HG02623 (cell line): Measurements from ENCODE around the gene KCNH4.
"Not testable (repeated sequence)": the region's sequence is repeated elsewhere in the genome, so short reads cannot be mapped to it uniquely, and the experiment has no call there.

ENCODE experiments used
- ATAC-seq: cut with Tn5 transposase; IDR thresholded peaks from one replicate; pipeline ENCODE4 v1.9.1; 2021; ENCODE audit warnings: moderate library complexity; ENCODE audit not compliant: unreplicated experiment

Gene KCNH4

DNA sequence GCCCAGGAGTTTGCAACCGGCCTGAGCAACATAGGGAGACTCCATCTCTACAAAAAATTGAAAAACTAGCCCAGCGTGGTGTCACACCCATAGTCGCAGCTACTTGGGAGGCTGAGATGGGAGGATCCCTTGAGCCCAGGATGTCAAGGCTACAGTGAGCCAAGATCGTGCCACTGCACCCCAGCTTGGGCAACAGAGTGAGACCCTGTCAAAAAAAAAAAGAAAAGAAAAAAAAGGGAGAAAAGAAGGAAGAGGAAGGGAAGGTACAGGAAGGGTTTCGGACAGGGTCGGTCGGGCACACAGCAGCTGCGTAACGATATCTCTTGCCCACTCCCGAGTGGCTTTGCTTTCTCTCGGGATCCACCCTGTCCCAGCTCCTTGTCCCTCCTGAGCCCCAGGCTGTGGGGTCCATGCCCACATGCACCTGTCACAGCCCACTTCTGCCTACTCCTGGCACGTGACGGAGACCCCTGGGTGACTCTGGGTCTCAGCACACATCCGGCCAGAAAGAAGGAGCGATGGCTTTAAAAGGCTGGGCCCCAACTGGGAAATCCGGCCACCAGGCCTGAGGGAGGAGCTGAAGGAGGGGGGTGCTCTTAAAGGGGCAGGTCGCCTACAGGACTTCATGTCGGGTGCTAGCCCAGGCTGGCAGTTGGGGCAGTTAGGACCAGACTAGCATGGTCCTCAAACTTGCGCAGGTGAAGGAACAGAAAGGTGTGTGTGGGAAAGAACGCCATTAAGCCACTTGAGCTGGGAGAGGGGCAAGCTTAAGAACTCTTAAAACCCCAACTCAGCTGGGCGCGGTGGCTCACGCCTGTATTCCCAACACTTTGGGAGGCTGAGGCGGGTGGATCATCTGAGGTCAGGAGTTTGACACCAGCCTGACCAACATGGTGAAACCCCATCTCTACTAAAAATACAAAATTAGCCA is 13.3 kb upstream of the KCNH4 start, which contains the start of gene GHDC:
GHDC (minus strand) TSS at position 526 of the 931 bp plus-strand sequence. CDS start 913 bp downstream, outside the sequence.
- peak; percentile 86 for ATAC-seq

DNA sequence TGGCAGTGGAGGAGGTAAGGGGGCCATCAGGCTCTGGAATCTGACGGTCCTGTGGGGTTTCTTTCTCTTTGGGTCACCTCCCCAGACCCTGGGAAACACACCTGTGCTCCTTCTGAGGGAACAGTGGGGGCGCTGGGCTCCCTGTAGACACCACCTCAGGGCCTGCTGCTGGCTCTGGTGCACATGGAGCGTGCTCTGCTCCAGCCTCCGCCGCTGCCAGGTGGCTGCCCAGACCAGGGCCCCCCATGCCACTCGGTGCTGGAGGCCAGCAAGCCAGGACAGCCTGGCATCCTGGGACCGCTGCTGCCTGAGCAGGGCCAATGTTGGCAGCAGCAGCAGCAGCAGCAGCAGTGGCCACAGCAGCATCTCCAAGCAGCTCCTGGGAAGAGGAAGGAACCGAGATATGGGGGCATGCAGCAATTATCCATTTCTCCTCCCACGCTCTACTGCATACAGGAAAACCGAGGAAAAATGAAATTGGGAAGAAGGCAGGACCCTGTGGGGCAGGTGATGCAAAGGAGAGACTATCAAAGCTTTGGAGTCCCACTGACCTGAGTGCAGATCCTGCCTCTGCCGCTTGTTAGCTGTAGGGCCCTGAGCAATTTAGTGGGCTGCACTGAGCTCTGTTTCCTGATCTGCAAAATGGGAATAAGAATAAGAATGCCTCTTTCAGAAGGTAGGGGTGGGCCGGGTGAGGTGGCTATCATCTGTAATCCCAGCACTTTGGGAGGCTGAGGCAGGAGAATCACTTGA is 12.4 kb upstream of the KCNH4 start:
- no peak for ATAC-seq

DNA sequence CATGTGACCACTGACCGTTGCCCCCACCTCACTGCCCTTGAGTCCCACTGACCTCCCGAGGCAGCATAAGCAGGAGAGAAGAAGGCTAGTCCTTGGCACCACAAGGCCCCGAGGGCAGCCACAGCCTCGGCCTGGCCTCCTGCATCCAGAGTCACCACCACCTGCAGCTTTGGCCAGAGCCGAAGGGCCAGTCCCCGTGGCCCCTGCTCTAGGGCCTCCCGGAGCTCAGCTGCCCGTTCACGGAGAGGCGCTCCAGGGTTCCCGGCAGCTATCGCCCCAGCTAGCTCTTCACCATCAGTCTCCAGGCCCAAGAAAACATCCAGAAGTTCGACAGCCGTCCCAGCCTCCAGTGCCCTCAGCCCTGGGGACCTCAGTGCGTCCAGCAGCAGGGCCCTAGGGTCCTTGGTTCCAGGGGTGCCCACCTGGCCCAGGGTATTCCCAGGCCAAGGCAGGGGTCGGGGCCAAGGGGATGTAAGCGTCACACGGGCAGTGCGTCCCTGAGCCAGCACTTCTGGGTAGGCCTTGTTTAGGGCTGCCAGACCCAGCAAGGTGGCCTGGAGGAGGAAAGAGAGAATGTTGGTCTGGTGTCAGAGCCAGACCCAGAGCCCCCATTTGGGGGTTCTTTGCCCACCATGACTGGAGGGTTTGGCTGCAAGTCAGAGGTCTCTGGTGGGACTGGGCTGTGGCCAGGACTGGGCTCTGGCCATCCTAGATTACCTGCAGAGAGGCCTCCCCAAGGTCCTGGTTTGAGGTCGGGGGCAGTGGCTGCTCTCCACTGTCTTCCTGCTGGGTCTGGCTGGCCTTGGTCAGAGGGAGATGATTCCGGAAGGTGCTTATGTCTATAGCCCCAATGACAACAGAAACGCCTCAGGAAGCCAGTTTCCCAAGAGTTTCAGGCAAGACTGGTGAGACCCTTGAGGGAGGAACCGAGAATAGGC is 11.5 kb upstream of the KCNH4 start:
- no peak for ATAC-seq

DNA sequence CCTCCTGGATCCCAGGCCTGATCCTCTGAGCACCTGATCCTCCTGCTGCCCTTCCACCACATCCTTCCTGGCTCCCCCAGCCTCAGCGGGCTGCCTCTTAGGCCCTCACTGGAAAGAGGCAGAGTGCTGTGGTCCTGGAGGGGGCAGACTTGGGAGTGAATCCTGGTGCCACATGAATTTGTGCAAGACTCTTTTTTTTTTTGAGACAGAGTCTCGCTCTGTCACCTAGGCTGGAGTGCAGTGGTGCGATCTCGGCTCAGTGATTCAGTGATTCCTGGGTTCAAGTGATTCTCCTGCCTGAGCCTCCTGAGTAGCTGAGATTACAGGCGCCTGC is 10.3 kb upstream of the KCNH4 start:
- no peak for ATAC-seq

DNA sequence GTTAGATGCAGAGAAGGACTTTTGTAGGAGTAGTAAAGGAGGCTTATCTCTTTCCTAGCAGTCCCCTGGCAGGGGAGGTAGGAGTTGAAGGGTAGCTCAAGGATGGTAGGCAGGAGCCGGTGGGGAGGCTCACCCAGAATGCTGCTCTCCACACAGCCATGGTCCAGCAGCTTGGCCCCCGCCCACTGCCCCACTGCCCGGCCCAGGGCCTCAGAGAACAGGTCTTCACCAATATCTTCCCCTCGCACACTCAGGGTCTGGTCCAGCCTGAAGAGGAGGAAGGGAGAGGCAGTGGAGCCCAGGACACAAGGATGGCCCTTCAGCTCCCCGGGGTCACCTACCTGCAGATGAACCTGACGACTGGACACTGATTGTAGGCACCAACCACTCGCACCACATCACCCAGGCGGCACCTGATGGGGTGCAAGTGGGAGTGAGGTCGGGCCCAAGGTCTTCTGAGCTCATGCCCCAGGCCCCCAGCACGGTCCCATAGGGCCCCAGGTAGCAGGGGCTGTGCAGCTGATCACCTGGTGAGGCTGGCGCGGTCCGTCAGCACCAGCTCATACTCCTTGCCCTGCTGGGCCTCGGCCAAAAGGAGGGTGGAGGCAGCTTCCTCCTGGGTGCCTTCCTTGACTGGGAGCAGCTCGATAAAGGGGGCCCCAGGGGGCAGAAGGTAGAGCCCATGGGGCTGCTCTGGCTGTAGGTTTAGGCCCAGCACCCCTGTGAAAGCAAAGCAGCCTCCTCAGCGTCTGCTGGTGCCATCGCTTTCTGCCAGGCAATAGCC is 9.7 kb upstream of the KCNH4 start:
- no peak for ATAC-seq

DNA sequence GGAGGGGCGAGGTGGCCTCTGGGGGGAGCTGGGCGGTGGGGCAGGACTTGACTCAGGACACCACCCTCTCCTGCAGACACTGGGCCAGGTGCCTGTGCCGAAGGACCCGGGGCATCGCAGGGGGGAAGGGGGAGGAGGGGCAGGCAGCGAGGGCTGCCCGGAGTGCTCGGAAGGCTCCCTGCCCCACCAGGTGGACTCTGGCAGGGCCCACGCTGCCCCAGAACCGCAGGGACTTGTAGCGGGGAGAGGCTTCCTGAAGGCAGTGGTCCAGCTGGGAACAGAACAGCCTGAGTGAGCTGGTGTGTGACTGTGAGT is 8.7 kb upstream of the KCNH4 start:
- no peak for ATAC-seq

DNA sequence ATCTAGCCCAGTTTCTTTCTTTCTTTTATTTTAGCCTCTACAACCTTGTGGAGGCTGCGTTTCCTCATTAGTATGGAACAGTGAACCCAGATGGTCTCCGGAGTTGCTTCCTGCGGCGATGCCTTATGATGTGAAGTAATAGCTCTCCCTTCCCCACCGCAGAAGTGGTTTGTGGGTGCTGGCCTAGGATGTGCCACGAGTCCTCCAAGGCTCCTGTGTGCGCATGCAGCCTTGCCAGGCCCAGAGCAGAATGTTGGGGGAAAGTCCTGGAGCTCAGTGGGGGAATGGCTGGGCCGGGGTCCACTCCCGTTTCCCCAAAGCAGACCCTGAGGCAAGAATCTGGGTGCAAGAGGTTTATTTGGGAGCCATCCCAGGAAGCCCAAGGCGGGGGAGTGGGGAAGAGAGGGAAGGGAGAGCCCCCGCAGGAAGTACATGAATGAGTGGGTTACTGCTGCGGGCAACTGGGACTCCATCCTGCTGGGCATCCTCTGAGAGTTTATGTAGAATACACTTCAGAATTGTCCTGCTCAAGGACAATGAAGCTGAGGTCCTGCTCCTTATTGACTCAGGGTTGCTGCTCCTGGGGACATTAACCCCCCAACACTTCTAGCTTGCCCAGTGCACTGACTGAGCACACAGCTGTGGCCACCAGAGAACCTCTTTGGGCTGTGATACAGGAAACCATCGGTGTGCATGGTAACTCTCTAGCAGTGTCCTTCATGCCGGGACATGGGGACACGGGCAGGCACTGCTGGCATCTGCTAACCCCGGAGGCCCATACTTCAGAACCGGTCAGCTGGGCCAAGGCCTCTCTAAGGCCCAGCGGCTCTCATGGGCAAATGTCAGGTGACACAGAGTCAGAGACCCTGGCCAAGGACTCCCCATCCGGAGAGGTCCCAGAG is 8.1 kb upstream of the KCNH4 start:
- no peak for ATAC-seq

DNA sequence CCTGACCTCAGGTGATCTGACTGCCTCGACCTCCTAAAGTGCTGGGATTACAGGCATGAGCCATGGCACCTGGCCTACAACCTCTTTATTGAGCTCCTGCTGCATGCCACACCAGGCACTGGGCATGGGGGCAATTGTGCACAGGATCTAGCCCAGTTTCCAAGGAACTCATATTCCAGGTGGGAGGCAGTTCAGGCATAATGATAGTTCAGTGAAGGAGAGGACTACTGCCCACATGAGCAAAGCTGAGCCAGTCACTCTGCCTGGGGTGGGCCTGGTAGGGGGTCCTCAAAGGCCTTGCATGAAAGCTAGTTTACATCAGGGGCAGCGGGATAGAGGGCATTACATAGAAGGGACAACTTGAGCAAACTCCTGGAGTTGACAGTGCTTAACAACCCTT is 6.9 kb upstream of the KCNH4 start:
- ATAC-seq, result no peak

DNA sequence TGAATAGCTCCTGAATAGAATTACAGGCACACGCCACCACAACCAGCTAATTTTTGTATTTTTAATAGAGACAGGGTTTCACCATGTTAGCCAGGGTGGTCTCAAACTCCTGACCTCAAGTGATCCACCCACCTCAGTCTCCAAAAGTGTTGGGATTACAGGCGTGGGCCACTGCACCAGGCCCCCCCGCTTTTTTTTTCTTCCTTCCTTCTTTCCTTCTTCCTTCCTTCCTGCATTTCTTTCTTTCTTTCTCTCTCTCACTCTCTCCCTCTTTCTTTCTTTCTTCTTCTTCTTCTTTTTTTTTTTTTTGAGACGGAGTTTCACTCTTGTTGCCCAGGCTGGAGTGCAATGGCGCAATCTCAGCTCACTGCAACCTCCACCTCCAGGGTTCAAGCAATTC is 5.2 kb upstream of the KCNH4 start:
- ATAC-seq, result not testable (repeated sequence)

DNA sequence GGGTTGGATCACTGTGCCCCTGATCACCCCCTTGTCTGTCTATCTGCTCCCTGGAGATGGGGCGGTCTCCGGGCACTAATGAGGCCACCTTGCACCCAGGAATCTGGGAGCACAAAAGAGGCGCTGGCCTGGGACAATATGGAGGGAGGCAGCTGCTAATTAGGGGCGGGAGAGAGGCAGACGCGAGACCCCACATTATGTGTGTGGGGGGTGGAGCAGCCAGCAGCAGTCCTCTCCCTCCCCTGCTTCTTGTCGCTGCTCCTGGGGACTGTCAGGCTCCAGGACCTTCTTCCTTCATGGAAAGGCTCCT is 4.6 kb upstream of the KCNH4 start:
- ATAC-seq, result no peak

DNA sequence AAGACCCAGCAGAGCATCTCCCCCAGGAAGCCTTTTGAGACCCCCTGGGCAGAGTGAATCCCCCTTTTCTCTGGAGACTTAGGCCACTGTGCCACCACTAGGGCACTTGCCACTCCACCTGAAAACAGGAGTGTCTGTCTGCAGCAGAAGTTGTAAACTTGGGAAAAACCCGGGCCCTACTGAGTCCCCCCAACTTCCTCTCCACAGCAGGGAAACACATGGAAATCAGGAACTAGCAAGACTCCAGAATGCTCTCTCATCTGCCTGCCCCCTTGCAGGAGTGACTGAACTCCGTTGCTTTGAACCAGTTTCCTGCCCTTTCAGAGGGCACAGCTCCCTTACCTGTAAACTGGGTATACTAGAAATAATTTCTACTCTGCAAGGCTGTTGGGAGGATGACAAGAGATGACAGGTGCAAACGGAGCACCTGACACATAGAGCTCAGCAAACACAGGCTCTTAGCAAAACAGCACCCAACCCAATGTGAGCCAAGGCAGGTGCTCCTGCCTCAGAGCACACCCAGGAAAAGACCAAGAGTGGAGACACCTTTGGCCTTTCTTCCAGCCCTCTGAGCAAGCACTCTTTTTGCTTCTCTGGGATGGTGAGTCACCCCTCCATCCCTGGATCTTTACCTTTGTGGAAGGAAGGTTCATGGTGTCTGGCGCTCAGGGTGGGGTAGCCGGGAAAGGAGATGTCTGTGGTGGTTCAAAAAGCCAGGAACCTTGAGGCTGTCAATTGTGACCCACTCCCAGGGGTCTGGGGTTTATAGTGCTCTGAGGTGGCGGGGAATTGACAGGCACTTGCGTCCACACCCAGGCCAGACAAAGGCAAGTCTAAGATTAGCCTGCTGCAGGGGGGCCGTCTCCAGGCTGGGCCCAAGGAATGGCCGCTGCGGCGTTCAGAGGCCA is 4.0 kb upstream of the KCNH4 start, which contains the start of gene HCRT:
HCRT (minus strand) TSS at position 740 of the 908 bp plus-strand sequence; CDS start at position 653, 87 bp downstream.
- no peak for ATAC-seq

DNA sequence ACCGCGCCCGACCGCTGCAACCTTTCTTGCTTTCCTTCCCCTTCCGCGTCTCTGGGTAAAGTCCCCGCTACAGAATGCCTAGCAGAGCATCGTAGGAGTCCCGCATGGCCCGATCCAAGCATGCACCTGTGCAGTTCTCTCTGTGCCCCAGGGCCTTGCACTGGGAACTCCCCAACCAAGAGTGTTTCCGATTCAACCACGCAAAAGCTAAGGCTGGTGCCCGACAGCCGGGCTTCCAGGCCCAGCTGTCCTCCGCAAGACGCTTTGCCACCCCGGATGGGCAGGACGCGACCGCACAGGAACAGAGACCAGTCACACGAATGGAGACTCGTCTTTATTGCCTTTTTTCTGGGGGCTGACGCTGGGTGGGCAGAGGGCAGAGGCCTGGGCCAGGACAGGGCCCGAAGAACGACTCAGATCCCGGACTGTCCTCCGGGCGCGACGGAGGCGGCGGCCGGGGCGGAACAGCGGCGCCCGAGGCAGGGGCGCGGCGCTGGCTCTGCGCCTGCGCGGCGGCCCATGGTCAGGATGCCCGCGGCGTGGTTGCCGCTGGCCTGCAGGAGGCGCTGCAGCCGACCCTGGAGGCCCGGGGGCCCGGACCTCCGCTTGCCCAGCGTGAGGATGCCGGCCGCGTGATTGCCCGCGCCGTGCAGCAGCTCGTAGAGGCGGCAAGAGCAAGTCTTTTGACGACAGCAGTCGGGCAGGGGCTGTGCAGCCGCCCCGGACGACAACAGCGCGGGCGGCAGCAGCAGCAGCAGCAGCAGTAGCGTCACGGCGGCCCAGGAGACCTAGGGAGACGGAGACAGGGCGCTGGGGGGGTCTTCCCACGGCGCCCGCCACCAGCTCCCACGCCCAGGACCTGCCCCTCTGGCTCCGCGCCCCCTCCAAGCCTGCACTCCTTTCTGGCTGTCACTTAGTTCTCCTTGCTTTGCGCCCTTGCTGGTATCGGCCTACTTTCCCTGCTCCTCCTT is 3.1 kb upstream of the KCNH4 start:
- peak; percentile 60 for ATAC-seq

DNA sequence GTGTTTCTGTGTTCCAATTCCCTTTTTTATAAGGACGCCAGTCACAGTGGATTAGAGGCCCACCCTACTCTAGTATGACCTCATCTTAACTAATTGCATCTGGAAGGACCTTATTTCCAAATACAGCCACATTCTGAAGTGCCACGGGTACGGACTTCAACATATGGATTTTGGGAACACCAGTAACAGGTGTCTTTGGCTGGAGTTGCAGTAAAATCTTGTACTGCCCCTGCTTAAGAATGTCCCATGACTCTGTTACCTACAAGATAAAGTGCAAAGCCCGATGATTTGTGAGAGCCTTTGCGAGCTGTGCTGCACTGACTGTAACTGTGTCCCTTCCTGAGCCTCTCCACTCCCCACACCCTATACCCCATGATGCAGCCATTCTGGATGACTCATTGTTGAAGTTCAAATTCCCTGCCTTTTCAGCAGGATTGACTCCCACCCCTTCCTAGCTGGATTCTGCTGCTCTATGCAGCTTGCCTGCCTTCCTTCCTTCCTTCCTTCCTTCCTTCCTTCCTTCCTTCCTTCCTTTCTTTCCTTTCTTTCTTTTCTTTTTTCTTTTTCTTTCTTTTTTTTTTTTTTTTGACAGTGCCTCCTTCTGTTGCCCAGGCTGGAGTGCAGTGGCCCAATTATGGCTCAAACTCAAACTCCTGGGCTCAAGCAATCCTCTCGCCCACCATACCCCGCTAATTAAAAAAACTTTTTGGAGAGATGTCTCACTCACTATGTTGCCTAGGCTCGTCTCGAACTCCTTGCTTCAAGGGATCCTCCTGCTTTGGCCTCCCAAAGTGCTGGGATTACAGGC is 2.2 kb upstream of the KCNH4 start:
- no peak for ATAC-seq

DNA sequence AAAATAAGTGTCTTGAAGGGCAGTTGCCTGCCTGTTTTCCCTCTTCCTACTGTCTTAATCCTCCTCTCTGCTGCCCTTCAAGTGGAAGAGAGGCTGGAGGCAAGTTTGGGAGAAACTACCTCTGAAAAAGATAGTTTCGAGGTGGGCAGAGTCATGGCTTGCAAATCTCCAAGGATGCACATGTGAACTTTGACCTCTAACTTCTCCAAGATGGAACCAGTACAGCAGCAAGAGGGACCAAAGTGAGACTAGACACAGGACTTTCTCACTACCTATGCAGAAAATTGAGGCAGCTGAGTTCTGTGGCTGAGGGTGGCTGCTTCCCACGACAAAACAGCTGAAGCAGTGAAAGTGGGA is 887 bp upstream of the KCNH4 start:
- no peak for ATAC-seq

DNA sequence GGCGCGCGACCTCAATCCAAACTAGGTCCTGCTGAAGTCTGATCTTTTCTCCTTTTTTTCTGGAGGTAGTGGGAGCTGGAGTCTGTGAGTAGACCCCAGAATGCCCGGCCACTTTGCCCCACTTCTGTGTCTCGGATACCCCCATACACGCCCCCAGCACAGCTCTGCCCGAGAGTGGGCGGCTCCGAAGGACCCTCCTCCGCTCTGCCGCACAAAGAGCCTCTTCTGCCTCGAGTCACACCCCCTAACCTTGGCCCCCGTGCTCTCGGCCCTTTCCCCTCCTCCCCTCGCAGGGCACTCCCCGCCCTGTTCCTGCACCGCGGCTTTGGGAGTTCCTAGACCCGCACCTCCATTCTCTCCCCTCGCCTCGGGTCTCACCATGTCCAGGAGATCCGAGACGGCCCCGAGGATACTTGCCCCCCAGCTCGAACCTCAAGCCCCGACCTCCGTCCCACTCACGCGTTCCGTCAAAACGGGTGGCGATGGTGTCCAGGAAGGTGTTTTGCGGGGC is 476 bp downstream of the KCNH4 start:
- no peak for ATAC-seq

DNA sequence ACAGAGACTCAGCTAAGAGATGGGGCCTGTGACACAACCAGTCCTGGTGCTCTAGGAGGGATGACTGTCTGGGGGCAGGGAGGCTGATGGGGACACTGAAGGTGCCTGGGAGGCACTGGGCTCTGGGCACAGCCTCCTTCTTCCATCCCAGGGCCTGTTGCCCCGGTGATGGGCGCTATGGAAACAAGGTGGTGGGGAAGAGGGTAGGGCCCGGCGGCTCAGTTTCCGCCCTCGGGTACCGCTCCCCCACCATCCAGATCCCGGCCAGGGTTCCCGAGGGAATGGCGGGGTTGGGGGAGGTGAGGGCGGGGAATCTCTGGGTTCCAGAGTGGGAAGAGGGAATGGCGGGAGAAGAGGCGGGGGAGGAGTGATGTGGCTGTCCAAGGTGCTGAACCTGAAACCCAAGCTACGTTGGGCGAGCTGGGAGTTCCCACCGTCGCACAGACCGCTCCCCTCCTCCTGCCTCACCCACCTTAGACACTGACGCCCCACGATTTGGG is 981 bp downstream of the KCNH4 start:
- no peak for ATAC-seq
